Activated CD8-positive, alpha-beta memory T cell treated with anti-CD3 and anti-CD28 coated beads, Interleukin-2, amount 50 U/mL, for 24 hours (primary cell): Measurements from ENCODE around the gene SV2B.

Source experiments
- DNase-seq: peaks from one replicate; pipeline ENCODE4 v3.0.0-alpha.2; 2020; ENCODE audit errors: extremely low read depth

SV2B gene

GRCh38 chr15:91136386-91136923 is 36.4 kb downstream of the SV2B start:
- DNase-seq, result no peak

DNA sequence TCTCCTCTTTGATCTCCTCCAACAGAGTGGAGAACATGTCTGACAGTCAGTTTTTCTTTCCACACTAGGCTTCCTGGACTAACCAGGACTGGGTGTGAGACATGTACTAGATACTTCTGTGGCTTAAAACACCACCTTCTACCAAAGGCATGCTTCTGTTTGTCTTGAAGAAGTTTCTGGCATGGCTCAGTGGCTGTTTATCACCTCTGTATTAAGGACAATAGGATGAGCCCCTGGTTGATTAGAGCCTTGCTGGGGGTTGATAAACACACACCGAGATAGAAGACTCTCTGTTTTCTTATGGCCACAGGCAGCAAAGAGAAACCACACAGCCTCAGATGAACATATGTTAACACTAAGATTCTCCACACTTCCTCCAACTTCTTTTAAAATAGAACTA is 40.5 kb downstream of the SV2B start:
- no peak for DNase-seq

DNA sequence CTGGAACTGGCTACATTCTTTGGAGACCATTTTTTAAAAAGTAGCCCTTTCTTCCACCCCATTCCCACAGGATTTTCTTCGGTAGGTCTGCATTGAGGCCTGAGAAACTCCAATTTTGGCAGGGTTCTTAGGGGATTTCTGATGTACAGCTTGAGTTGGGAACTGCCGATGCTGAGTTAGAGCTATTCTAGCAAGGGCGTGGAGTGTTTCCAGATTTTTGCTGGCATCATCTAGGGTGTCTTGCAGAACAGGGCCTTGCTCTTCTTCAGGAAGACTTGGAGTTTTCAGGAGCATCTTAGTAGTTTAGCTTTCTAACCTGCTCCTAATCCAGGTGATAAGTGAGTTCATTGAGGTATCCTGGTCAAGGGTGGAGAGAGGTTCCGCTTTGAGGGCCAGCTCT is 41.0 kb downstream of the SV2B start:
- no peak for DNase-seq

DNA sequence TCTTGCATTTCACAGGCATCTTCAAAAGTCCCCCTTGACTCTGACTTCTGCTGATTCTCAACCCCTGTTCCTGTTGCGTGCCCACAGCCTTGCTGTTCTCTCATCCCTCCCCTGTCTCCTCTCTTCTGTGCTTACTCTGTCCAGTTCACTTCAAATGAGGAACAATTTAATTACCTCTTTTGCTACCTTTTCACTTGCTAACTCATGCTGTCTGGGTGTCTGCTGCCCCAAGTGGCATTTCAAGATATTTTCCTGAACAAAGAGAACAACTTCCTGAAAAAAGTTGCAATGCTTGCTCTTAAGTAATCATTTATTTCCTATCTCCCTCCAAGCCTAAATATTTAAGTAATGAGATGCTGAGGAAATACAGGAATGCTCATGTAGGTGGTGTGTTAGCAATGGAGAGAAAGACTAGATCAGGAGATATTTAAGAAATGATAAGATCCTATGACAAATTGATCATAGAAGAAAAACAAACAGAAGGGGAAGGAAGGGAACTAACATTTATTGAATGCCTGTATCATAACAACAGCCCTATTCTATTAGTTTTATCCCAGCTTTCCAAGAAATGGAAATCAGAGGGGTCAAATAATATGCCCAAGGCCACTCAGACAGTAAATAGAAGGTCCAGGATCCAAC is 42.2 kb downstream of the SV2B start:
- no peak for DNase-seq

DNA sequence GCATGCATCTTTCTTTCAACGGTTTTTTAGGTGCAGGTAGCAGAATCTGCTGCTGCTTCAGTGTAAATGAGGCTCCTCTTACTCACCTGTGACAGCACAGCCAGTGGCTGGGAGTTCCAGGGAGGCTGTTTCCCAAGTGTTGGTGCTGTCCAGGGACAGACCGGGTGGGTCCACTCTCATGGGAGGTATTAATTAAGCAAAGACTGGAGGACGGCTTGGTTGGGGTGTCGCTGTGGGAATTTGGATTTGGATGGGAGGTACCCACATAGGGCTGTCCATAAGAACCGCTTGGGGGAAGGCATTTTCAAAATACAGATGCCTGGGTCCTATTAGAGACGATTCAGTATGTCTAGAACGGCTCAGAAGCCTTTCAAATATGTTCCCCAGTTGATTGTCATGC is 42.9 kb downstream of the SV2B start:
- DNase-seq, result no peak

GRCh38 chr15:91146728-91147127 is 46.7 kb downstream of the SV2B start:
- DNase-seq, result no peak

DNA sequence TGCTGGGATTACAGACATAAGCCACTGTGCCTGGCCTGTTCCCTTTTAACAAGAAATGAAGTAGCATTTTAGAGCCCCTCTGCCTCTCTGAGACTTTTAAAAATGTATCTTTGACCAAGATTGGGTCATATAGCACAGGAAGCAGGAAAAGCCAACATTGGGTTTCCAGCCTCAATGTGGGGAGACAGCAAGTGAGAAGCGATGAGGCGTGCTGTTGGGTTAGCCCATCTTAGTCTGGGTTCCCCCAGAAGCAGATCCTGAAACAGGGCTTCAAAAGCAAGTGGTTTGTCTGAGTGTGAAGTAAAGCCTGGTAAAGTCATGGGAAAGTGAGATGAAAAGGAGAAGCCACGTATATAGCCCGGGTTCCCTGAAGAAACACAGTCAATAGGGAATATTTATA is 48.2 kb downstream of the SV2B start:
- DNase-seq, result no peak

DNA sequence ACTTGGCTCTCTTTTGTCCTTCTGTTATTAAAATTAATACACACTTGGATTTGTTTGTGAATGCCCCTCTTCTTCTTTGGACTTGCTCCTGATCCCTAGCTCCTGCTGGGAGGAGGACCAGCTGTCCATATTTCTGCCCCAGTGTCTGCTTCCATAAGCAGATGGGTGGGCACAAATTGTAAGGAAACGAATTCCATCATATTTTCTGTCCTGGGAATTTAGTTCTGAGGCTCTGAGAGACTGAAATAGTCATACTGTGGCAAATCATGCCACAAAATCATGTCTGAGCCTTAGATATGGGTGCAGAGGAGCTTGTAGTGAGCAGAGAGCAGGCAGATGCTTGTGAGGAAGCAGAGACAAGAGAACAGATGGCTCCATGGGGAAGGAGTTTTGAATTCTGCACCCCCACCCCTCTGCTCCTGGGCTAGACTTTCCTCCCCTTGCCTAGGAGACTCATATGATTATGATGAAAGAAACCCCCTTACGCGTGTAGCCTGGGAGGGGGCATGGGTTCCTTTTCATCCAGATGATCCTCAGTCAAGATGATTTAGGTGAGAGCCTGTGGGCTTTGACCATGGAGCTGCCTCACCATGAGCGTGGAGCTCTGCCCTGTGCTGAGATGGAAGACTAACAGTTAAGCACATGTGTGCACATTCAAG is 50.6 kb downstream of the SV2B start:
- no peak for DNase-seq

GRCh38 chr15:91151781-91152563 is 51.9 kb downstream of the SV2B start:
- no peak for DNase-seq

DNA sequence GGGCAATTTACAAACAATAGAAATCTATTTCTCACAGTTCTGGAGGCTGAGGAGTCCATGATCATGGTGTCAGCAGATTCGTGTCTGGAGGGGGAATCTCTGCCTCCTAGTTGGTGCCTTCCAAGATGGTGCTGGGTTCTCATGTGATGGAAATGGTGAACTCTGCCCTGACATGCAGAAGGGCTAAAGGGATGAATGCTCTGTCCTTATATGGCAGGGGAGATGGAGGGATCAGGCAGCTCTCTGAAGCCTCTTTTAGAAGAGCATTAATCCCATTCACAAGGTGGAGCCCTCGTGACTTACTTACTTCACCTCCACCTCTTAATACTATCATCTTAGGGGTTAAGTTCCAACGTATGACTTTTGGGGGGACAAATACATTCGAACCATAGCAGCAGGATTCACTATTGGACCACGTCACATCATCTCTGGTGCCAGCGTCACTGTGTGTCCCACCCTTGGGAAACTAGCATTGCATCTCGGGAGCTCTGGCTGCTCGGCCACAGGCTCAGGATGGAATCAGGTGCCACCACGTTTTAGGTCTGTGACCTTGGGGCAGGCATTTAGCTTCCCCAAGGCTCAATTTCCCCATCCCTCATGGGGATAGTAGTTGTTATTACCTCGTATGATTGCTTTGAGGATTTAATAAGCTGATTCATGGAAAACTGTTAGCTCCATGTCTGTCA is 53.0 kb downstream of the SV2B start:
- DNase-seq, result no peak

DNA sequence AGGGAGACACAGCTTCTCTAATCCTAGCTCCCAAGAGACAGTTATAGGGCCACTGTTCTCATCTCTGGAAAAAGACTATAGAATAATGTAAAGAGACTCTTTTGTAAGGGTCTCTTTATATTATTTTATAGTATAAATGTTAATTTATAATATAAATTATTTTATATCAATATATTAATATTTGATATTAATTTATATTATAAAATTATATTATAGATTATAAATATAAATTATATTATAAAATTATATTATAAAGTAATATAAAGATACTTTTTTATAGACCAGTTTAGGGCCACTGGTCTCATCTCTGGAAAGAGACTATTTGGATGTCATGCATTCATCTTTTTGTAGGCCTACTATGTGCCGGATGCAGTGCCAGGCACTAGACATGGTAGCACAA is 53.9 kb downstream of the SV2B start:
- no peak for DNase-seq

DNA sequence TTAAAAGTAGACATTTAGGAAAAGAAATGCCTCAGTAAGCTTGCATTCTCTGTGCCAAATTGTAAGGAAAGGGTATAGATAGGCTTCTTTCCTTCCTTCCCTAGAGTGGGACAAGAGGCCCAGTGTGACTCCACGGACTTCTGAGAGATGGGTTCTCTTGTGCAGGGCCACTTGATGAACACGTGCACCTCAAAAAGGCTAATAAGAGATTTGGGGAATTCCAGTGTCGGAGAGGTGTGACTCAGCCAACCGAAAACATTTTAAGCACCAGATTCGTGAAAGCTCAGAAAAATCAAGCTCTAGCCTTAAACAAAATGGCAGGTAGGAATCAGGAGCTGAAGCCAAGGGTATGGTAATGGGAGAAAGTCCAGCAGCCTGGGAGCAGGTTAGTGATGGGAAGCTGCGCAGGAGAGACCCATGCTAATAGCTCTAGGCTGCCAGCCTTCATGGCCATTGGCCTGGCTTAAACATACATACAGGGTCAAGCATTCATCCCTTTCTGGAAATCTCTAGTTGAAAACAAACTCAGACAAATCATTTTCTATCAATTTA is 56.2 kb downstream of the SV2B start:
- no peak for DNase-seq

DNA sequence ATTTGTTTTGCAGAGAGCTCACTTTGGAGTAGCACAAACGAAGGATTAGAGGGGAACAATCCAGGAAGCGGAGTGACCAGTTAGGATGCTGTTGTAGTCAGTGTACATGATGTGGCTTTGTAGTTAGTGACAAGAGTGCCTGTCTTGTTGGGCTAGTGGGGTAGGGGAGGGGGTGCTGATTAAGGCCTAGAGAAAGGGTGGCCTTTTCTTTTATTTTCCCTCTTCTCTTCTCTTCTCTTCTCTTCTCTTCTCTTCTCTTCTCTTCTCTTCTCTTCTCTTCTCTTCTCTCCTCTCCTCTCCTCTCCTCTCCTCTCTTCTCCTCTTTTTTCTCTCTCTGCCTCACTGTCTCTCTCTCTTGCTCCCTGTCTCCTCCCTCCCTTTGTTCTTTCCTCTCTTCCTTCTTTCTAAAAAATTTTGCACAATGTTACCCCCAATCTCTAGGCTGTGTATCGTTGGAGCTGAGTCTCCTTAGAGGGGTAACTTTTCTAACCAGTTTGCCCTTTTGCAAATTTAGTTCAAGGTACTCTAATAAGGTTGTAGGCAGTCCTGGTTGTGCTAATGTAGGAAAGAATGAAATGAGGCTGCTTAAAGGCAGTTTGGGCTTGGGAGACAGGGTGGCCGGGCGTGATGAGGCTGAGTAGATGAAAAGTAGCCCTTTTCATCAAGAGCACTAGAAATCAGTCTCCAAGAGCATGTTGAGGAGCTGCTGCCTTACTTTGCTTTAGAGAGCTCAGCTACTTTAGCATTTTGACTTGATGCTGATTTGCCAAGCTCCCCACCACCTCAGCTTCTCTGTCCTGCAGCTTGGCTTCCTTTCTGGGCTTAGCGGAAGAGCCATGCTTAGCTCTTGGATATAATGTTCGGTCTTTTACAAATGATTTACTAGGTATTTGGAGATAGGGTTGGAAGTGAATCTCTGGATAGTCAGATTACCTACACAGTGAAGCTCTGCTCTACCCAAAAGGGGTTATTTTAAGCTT is 58.6 kb downstream of the SV2B start:
- no peak for DNase-seq

- no peak for DNase-seq
These were observed 65.8 kb downstream of the SV2B start for GRCh38 chr15:91165850-91166249.

GRCh38 chr15:91168457-91168856 is 68.4 kb downstream of the SV2B start:
- DNase-seq, result no peak

DNA sequence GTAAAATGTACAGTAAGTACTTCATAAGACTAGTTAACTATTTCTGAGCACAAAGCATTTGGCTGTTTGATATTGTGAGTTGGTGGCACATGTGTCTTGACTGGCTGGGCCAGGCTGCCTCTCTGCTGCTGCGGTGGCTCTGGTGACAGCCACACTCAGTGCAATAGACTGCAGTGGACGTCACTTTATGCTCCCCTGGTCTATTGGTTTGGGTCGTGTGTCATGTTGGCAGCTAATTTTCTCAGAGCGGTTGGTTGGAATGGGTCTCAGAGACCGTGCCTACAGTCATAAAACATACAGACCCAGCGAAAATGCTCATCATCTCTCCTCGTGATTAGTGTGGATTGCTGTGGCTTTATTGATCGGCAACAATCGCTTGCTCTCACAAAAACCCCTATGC is 71.3 kb downstream of the SV2B start:
- no peak for DNase-seq

DNA sequence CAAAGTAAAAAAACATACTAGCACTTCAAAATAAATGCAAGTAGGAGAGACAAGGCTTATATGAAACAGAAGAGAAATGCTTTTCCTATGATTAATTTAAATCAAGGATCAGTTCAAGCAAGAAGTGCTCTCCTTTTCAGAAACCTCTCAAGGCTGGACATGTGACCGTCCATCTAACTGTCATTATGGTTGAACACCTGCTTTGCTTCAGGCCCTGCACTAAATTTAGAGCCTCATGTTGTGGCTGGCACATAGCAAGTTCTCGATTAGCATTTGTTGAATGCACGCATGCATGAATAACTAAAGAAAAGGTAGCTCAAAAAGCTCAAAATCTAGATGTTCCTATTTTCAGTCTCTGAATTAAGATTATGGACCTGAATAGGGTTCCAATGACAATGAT is 82.0 kb downstream of the SV2B start:
- no peak for DNase-seq

DNA sequence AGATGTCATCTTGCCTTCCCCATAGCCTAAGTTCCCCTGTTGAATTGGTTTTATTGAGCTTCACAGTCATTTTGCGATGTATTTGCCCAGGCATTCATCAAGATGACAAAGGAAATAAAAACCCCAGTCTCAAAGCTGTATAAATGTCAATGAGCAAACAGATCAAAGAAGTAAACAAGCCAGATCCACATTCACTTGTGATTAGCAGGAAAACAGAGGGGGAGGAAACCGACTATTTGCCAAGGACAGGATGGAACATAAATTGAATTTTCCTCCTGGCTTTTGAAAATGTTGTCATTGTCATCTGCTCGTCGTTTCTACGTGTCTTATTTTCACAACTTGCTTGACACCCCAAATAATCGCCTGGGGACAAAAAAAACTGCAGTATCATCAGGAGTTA is 83.5 kb downstream of the SV2B start:
- no peak for DNase-seq

DNA sequence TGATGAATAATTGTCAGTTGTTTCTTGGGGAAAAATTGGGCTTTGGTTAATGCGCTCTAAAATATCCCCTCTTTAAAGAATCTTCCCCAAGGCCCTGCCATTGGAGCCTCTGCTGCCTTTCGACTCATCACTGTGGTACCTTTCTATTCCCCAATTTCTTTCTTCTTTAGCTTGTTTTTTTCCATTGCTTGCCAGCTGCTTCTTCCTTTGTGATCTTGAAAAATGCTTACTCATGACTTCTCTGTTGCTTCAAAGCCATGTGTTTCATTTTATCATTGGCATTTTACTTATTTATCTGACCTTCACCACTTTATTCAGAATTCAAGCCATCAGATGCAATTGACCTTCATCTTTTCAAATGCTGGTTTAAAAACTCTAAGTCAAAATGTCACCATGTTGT is 84.4 kb downstream of the SV2B start:
- no peak for DNase-seq

- DNase-seq, result no peak
These were observed 87.0 kb downstream of the SV2B start for GRCh38 chr15:91186904-91187656.
